GM21360 (cell line): ENCODE data around the gene CAMK2N2.
A peak's percentile ranks its signal among the peaks of the same experiment; 100 is the strongest.
"Not testable (repeated sequence)": the region's sequence is repeated elsewhere in the genome, so short reads cannot be mapped to it uniquely, and the experiment has no call there.

Source experiments
- ATAC-seq: cut with Tn5 transposase; IDR thresholded peaks from one replicate; pipeline ENCODE4 v1.9.1; 2021; ENCODE audit warnings: mild to moderate bottlenecking, moderate library complexity; ENCODE audit not compliant: unreplicated experiment

Gene CAMK2N2

GRCh38 chr3:184275381-184275701 lies 14.0 kb upstream of the CAMK2N2 start:
- ATAC-seq, result no peak

GRCh38 chr3:184272269-184272668 lies 10.9 kb upstream of the CAMK2N2 start:
- no peak for ATAC-seq

GRCh38 chr3:184267249-184267648 lies 5.9 kb upstream of the CAMK2N2 start:
- not testable (repeated sequence) for ATAC-seq

GRCh38 chr3:184262764-184263179 lies 1.4 kb upstream of the CAMK2N2 start:
- ATAC-seq, result no peak

- peak; percentile 23 for ATAC-seq
These were observed 756 bp upstream of the CAMK2N2 start for GRCh38 chr3:184261854-184262763.

- ATAC-seq, result no peak
These were observed 556 bp downstream of the CAMK2N2 start for GRCh38 chr3:184260724-184261269.

- no peak for ATAC-seq
These were observed 1.3 kb downstream of the CAMK2N2 start for GRCh38 chr3:184259878-184260723.

- no peak for ATAC-seq
These were observed 1.9 kb downstream of the CAMK2N2 start for GRCh38 chr3:184259396-184259877.

- ATAC-seq, result no peak
These were observed 2.4 kb downstream of the CAMK2N2 start for GRCh38 chr3:184258926-184259325.

GRCh38 chr3:184257083-184257915 lies 4.1 kb downstream of the CAMK2N2 start:
- ATAC-seq, result no peak

GRCh38 chr3:184255291-184256039 lies 5.9 kb downstream of the CAMK2N2 start:
- no peak for ATAC-seq

GRCh38 chr3:184250167-184250828 lies 11.1 kb downstream of the CAMK2N2 start:
- ATAC-seq, result peak; percentile 64

- peak; percentile 74 for ATAC-seq
These were observed 11.8 kb downstream of the CAMK2N2 start, which contains the start of gene EEF1AKMT4 for GRCh38 chr3:184249412-184250166. Gene EEF1AKMT4 (plus strand): TSS chr3:184249672. CDS start chr3:184249695, 23 bp downstream.

- ATAC-seq, result peak; percentile 52
These were observed 12.6 kb downstream of the CAMK2N2 start, which contains the start of gene ALG3 for GRCh38 chr3:184248454-184249411. Gene ALG3 (minus strand): TSS chr3:184248962. CDS start chr3:184248940, 22 bp downstream.

GRCh38 chr3:184242297-184242685 lies 19.1 kb downstream of the CAMK2N2 start:
- ATAC-seq, result no peak

GRCh38 chr3:184241447-184242296 lies 19.7 kb downstream of the CAMK2N2 start:
- no peak for ATAC-seq
